Endothelial cell (in vitro differentiated cells): ENCODE results near the gene EPO. TPM values are rescaled to one million over a fixed set of nuclear protein-coding genes. Genes with fewer than 3 reads are reported as not detected.
"Not testable (repeated sequence)": the region's sequence is repeated elsewhere in the genome, so short reads cannot be mapped to it uniquely, and the experiment has no call there.

Experiments
- DNase-seq: peaks from one replicate; pipeline ENCODE4 v3.0.0; 2021; ENCODE audit warnings: low spot score
- H3K27ac Mint-ChIP-seq: one replicate; pipeline ENCODE4 v1.8.0; 2021; ENCODE audit warnings: mixed read lengths, inconsistent platforms; ENCODE audit not compliant: unreplicated experiment
- H3K27me3 Mint-ChIP-seq: one replicate; pipeline ENCODE4 v1.8.0; 2021; ENCODE audit warnings: mild to moderate bottlenecking, moderate library complexity, mixed read lengths, inconsistent platforms; ENCODE audit not compliant: unreplicated experiment
- H3K36me3 Mint-ChIP-seq: one replicate; pipeline ENCODE4 v1.8.0; 2021; ENCODE audit warnings: mild to moderate bottlenecking, low read depth, mixed read lengths, inconsistent platforms; ENCODE audit not compliant: unreplicated experiment
- H3K4me1 Mint-ChIP-seq: one replicate; pipeline ENCODE4 v1.8.0; 2021; ENCODE audit warnings: mild to moderate bottlenecking, mixed read lengths, inconsistent platforms; ENCODE audit not compliant: unreplicated experiment
- H3K4me3 Mint-ChIP-seq: one replicate; pipeline ENCODE4 v1.8.0; 2021; ENCODE audit warnings: mild to moderate bottlenecking, mixed read lengths, inconsistent platforms; ENCODE audit not compliant: unreplicated experiment
- H3K9me3 Mint-ChIP-seq: one replicate; pipeline ENCODE4 v1.8.0; 2021; ENCODE audit warnings: mixed read lengths, inconsistent platforms; ENCODE audit not compliant: unreplicated experiment
- total RNA-seq: library from RNA; stranded (reverse); fragmentation: NEBNext Ultra II Directional; extraction: Animal tissue kit (Norgen Biotek cat#: 25700); gene quantifications from one replicate; pipeline ENCODE4 v1.2.1, GENCODE V29; 2021; ENCODE audit not compliant: unreplicated experiment
- TF ChIP-seq, protein P1 (sequence below): fragments of 200-600 bp; sonication (generic); IDR thresholded peaks from one replicate; pipeline ENCODE4 v1.5.0; 2021; ENCODE audit warnings: antibody characterized with exemption; ENCODE audit not compliant: unreplicated experiment

EPO gene
- total RNA-seq, 1 donor from 2014 or later = 0.33 TPM

DNA sequence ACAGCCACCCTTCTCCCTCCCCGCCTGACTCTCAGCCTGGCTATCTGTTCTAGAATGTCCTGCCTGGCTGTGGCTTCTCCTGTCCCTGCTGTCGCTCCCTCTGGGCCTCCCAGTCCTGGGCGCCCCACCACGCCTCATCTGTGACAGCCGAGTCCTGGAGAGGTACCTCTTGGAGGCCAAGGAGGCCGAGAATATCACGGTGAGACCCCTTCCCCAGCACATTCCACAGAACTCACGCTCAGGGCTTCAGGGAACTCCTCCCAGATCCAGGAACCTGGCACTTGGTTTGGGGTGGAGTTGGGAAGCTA, 1.2 kb downstream of the EPO start:
- no peak for DNase-seq
- H3K36me3 Mint-ChIP-seq = peaks cover 12% of the 10 kb centered on the region
- peaks cover 26% of the 10 kb centered on the region for H3K27me3 Mint-ChIP-seq
- H3K4me1 Mint-ChIP-seq = peaks cover 18% of the 10 kb centered on the region
- no peaks in the 10 kb centered on the region for H3K9me3 Mint-ChIP-seq
- H3K4me3 Mint-ChIP-seq = no peak overlapping the region
- H3K27ac Mint-ChIP-seq = no peak overlapping the region
- TF ChIP-seq, protein P1, sequence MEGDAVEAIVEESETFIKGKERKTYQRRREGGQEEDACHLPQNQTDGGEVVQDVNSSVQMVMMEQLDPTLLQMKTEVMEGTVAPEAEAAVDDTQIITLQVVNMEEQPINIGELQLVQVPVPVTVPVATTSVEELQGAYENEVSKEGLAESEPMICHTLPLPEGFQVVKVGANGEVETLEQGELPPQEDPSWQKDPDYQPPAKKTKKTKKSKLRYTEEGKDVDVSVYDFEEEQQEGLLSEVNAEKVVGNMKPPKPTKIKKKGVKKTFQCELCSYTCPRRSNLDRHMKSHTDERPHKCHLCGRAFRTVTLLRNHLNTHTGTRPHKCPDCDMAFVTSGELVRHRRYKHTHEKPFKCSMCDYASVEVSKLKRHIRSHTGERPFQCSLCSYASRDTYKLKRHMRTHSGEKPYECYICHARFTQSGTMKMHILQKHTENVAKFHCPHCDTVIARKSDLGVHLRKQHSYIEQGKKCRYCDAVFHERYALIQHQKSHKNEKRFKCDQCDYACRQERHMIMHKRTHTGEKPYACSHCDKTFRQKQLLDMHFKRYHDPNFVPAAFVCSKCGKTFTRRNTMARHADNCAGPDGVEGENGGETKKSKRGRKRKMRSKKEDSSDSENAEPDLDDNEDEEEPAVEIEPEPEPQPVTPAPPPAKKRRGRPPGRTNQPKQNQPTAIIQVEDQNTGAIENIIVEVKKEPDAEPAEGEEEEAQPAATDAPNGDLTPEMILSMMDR = no peak

GRCh38 chr7:100722480-100723212, 2.4 kb downstream of the EPO start:
- TF ChIP-seq, protein P1 = no peak
- peaks cover 18% of the 10 kb centered on the region for H3K4me1 Mint-ChIP-seq

DNA sequence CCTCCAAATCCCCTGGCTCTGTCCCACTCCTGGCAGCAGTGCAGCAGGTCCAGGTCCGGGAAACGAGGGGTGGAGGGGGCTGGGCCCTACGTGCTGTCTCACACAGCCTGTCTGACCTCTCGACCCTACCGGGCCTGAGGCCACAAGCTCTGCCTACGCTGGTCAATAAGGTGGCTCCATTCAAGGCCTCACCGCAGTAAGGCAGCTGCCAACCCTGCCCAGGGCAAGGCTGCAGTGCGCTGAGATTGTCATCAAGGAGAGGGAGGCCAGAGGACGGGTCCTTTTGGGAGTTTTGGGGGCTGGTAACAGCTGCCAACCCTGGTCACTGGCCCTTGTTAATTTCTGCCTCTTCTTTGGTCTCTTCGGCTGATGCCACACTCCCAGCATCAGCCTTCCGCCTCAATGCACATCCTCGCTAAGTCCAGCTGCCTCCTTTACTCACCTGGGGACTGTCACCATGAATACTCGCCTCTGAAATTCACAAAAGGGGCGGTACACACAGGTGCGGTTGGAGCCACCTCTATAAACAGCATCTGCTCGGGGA, 3.5 kb downstream of the EPO start:
- peak overlapping the region; percentile 31 for H3K4me3 Mint-ChIP-seq
- TF ChIP-seq, protein P1 = no peak
- H3K4me1 Mint-ChIP-seq = peaks cover 18% of the 10 kb centered on the region
- no peak for DNase-seq
- H3K27me3 Mint-ChIP-seq = peaks cover 26% of the 10 kb centered on the region
- peaks cover 7% of the 10 kb centered on the region for H3K36me3 Mint-ChIP-seq
- H3K9me3 Mint-ChIP-seq = no peaks in the 10 kb centered on the region
- H3K27ac Mint-ChIP-seq = no peak overlapping the region

More at GRCh38 chr7:100722480-100723212, 2.4 kb downstream of the EPO start:
- peaks cover 26% of the 10 kb centered on the region for H3K27me3 Mint-ChIP-seq
- peaks cover 12% of the 10 kb centered on the region for H3K36me3 Mint-ChIP-seq
- H3K4me3 Mint-ChIP-seq = no peak overlapping the region
- H3K27ac Mint-ChIP-seq = no peak overlapping the region
- no peaks in the 10 kb centered on the region for H3K9me3 Mint-ChIP-seq
- no peak for DNase-seq

- DNase-seq, H3K9me3 Mint-ChIP-seq, H3K27ac Mint-ChIP-seq, H3K36me3 Mint-ChIP-seq: not testable (repeated sequence)
- Mint-ChIP-seq H3K4me1 (peaks cover 18% of the 10 kb centered on the region), H3K27me3 (peaks cover 26% of the 10 kb centered on the region), H3K4me3 (peak overlapping the region; percentile 38)
Measured at GRCh38 chr7:100724364-100724763, 4.1 kb downstream of the EPO start.

- peaks cover 4% of the 10 kb centered on the region for H3K36me3 Mint-ChIP-seq
- peak overlapping the region; percentile 53 for H3K27ac Mint-ChIP-seq
- peaks cover 5% of the 10 kb centered on the region for H3K27me3 Mint-ChIP-seq
- TF ChIP-seq, protein P1 = no peak
- no peak overlapping the region for H3K4me3 Mint-ChIP-seq
- DNase-seq = no peak
- no peaks in the 10 kb centered on the region for H3K9me3 Mint-ChIP-seq
- peaks cover 7% of the 10 kb centered on the region for H3K4me1 Mint-ChIP-seq
Measured at GRCh38 chr7:100726996-100727761, 6.9 kb downstream of the EPO start.
